Endothelial cell (in vitro differentiated cells): Measurements from ENCODE around the gene EVC. TPM values are rescaled to one million over a fixed set of nuclear protein-coding genes. Genes with fewer than 3 reads are reported as not detected.

Experiments
- DNase-seq: peaks from one replicate; pipeline ENCODE4 v3.0.0; 2021; ENCODE audit warnings: low spot score
- H3K27ac Mint-ChIP-seq: one replicate; pipeline ENCODE4 v1.8.0; 2021; ENCODE audit warnings: mixed read lengths, inconsistent platforms; ENCODE audit not compliant: unreplicated experiment
- H3K27me3 Mint-ChIP-seq: one replicate; pipeline ENCODE4 v1.8.0; 2021; ENCODE audit warnings: mild to moderate bottlenecking, moderate library complexity, mixed read lengths, inconsistent platforms; ENCODE audit not compliant: unreplicated experiment
- H3K36me3 Mint-ChIP-seq: one replicate; pipeline ENCODE4 v1.8.0; 2021; ENCODE audit warnings: mild to moderate bottlenecking, low read depth, mixed read lengths, inconsistent platforms; ENCODE audit not compliant: unreplicated experiment
- H3K4me1 Mint-ChIP-seq: one replicate; pipeline ENCODE4 v1.8.0; 2021; ENCODE audit warnings: mild to moderate bottlenecking, mixed read lengths, inconsistent platforms; ENCODE audit not compliant: unreplicated experiment
- H3K4me3 Mint-ChIP-seq: one replicate; pipeline ENCODE4 v1.8.0; 2021; ENCODE audit warnings: mild to moderate bottlenecking, mixed read lengths, inconsistent platforms; ENCODE audit not compliant: unreplicated experiment
- H3K9me3 Mint-ChIP-seq: one replicate; pipeline ENCODE4 v1.8.0; 2021; ENCODE audit warnings: mixed read lengths, inconsistent platforms; ENCODE audit not compliant: unreplicated experiment
- total RNA-seq: library from RNA; stranded (reverse); fragmentation: NEBNext Ultra II Directional; extraction: Animal tissue kit (Norgen Biotek cat#: 25700); gene quantifications from one replicate; pipeline ENCODE4 v1.2.1, GENCODE V29; 2021; ENCODE audit not compliant: unreplicated experiment
- TF ChIP-seq, protein P1 (sequence below): fragments of 200-600 bp; sonication (generic); IDR thresholded peaks from one replicate; pipeline ENCODE4 v1.5.0; 2021; ENCODE audit warnings: antibody characterized with exemption; ENCODE audit not compliant: unreplicated experiment

EVC gene
- total RNA-seq, 1 donor from 2014 or later, result 14.9 TPM

GRCh38 chr4:5730436-5730835 lies 19.4 kb downstream of the EVC start:
- H3K9me3 Mint-ChIP-seq, result no peaks in the 10 kb centered on the region
- H3K36me3 Mint-ChIP-seq, result peaks cover 26% of the 10 kb centered on the region
- H3K27me3 Mint-ChIP-seq, result no peaks in the 10 kb centered on the region
- no peak overlapping the region for H3K4me3 Mint-ChIP-seq
- DNase-seq, result no peak
- H3K4me1 Mint-ChIP-seq, result no peaks in the 10 kb centered on the region
- no peak overlapping the region for H3K27ac Mint-ChIP-seq
- TF ChIP-seq, protein P1, sequence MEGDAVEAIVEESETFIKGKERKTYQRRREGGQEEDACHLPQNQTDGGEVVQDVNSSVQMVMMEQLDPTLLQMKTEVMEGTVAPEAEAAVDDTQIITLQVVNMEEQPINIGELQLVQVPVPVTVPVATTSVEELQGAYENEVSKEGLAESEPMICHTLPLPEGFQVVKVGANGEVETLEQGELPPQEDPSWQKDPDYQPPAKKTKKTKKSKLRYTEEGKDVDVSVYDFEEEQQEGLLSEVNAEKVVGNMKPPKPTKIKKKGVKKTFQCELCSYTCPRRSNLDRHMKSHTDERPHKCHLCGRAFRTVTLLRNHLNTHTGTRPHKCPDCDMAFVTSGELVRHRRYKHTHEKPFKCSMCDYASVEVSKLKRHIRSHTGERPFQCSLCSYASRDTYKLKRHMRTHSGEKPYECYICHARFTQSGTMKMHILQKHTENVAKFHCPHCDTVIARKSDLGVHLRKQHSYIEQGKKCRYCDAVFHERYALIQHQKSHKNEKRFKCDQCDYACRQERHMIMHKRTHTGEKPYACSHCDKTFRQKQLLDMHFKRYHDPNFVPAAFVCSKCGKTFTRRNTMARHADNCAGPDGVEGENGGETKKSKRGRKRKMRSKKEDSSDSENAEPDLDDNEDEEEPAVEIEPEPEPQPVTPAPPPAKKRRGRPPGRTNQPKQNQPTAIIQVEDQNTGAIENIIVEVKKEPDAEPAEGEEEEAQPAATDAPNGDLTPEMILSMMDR, result no peak

DNA sequence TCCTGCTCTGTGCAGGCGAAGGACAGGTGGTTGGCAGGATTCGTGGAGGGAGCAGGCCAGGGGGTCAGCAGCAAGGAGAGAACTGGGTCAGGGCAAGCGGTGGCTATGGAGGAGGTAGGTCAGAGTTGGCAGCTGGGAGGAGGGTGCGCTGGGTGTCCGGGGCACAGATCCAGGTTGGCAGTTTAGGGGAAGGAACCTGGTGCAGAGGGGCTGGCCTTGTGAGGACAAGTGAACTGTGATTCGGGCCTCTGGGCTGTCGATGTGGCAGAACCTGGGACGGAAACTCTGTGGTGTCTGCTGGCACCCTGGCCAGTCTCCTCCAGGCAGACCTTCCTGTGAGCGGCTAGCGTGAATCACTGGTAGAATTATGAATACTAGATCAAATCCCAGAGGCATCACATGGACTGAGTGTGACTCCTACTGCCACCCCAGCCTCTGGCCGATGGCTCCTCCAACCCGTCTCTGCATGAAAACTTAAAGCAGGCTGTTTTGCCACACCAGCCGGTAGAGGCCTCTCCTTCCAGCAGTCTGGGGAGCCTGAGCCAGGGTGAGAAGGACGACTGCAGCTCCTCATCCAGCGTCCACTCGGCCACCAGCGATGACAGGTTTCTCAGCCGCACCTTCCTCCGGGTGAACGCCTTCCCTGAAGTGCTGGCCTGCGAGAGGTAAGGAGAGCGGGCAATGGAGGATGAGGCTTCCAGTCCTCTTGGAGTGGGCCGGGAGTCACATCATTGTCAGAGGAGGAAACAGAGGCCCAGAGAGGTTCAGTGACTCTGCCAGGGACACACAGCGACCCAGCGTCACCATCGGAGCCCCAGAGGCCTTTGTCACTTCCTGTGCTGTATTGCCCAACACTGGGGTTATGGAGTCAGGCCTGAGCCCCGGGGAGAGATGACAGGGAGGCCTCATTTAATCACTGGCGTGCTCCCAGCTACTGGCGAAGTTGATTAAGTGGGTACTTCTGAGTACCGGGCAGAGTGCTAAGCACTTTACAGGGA lies 20.3 kb downstream of the EVC start:
- H3K4me1 Mint-ChIP-seq, result no peaks in the 10 kb centered on the region
- H3K27me3 Mint-ChIP-seq, result no peaks in the 10 kb centered on the region
- H3K36me3 Mint-ChIP-seq, result peaks cover 20% of the 10 kb centered on the region
- no peak overlapping the region for H3K4me3 Mint-ChIP-seq
- no peak for DNase-seq
- no peak overlapping the region for H3K27ac Mint-ChIP-seq
- TF ChIP-seq, protein P1, result no peak
- no peaks in the 10 kb centered on the region for H3K9me3 Mint-ChIP-seq

- Mint-ChIP-seq H3K4me3 (no peak overlapping the region), H3K36me3 (peaks cover 20% of the 10 kb centered on the region), H3K27ac (no peak overlapping the region), H3K4me1 (no peaks in the 10 kb centered on the region), H3K27me3 (no peaks in the 10 kb centered on the region), H3K9me3 (no peaks in the 10 kb centered on the region)
- DNase-seq, result no peak
- TF ChIP-seq, protein P1, result no peak
Measured at GRCh38 chr4:5732158-5732557, 21.2 kb downstream of the EVC start.

- no peaks in the 10 kb centered on the region for H3K9me3 Mint-ChIP-seq
- no peaks in the 10 kb centered on the region for H3K27me3 Mint-ChIP-seq
- H3K36me3 Mint-ChIP-seq, result peaks cover 20% of the 10 kb centered on the region
- TF ChIP-seq, protein P1, result no peak
- no peak for DNase-seq
- no peak overlapping the region for H3K27ac Mint-ChIP-seq
- H3K4me3 Mint-ChIP-seq, result no peak overlapping the region
- no peaks in the 10 kb centered on the region for H3K4me1 Mint-ChIP-seq
Measured at GRCh38 chr4:5734853-5735252, 23.9 kb downstream of the EVC start.

- H3K27ac Mint-ChIP-seq, result no peak overlapping the region
- TF ChIP-seq, protein P1, result no peak
- no peak overlapping the region for H3K4me3 Mint-ChIP-seq
- no peaks in the 10 kb centered on the region for H3K27me3 Mint-ChIP-seq
- no peaks in the 10 kb centered on the region for H3K9me3 Mint-ChIP-seq
- no peak for DNase-seq
- H3K36me3 Mint-ChIP-seq, result peaks cover 20% of the 10 kb centered on the region
- no peaks in the 10 kb centered on the region for H3K4me1 Mint-ChIP-seq
Measured at GRCh38 chr4:5735463-5735862, 24.5 kb downstream of the EVC start.
